ENCODE measurements around the gene MAML3.

MAML3 gene

DNA sequence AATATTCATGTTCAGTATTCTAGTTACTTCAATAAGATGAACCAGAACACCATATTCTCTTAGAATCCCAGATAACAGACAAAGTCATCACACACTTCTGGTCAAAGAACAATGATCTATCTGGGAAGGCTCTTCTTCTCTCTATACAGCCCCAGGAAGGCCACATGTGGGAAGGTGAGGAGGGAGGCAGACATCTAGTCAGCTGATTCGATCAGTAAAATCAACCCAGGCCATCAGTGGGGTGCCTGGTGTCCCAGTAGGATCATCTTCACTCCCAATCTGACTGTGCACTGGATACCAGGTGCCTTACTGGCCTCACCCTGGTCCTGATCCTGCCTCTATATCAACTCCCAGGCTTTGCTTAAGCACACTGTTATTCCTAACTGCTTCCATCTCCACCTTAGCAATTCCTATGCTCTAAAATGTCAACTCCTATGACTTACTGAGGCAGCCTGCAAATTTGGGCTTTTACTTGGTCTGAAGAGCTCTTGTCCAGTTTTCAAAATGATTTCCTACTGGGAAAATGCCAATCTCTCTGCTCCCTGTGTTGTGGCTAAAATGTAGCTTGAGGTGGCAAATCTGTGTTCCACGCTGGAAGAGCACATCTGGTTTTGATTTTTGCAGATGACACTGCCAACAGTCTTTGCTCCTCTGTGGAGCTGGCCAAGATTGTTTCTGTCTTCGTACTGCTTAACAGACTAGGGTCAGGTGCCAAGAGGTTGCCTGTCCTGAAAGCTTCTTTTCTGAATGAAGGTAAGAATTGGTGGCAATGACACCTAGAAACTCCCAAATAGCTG is 359.6 kb downstream of the MAML3 start:
- Histone ChIP-seq H3K36me3 (ENCODE audit: control insufficient read depth, low read length) (no peaks in the 10 kb centered on the region), H3K9me3 (ENCODE audit: control insufficient read depth, insufficient read depth, low read length) (no peaks in the 10 kb centered on the region), H3K4me2 (ENCODE audit: low read length) (no peak overlapping the region), H3K4me1 (ENCODE audit: control insufficient read depth, low read length) (no peaks in the 10 kb centered on the region), H3K27me3 (ENCODE audit: control insufficient read depth, low read length) (no peaks in the 10 kb centered on the region), H3K79me2 (ENCODE audit: control insufficient read depth, low read length) (no peaks in the 10 kb centered on the region), H3K4me3 (ENCODE audit: low read length) (no peak overlapping the region), H4K20me1 (ENCODE audit: control insufficient read depth, insufficient read depth, low read depth, low read length) (no peaks in the 10 kb centered on the region), H3K9me2 (replicated peaks; ENCODE audit: control insufficient read depth, low read length) (no peaks in the 10 kb centered on the region), H3K27ac (ENCODE audit: low read depth, low read length) (no peak overlapping the region), H3F3A (ENCODE audit: control insufficient read depth, insufficient read depth) (no peaks in the 10 kb centered on the region)
- no peak for TF ChIP-seq EZH2phosphoT487 (IDR thresholded peaks at IDR 0.05; ENCODE audit: borderline replicate concordance, low read length)
- TF ChIP-seq, protein P1, sequence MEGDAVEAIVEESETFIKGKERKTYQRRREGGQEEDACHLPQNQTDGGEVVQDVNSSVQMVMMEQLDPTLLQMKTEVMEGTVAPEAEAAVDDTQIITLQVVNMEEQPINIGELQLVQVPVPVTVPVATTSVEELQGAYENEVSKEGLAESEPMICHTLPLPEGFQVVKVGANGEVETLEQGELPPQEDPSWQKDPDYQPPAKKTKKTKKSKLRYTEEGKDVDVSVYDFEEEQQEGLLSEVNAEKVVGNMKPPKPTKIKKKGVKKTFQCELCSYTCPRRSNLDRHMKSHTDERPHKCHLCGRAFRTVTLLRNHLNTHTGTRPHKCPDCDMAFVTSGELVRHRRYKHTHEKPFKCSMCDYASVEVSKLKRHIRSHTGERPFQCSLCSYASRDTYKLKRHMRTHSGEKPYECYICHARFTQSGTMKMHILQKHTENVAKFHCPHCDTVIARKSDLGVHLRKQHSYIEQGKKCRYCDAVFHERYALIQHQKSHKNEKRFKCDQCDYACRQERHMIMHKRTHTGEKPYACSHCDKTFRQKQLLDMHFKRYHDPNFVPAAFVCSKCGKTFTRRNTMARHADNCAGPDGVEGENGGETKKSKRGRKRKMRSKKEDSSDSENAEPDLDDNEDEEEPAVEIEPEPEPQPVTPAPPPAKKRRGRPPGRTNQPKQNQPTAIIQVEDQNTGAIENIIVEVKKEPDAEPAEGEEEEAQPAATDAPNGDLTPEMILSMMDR (IDR thresholded peaks at IDR 0.05; ENCODE audit: low read depth, low read length, poor library complexity, severe bottlenecking) = no peak

DNA sequence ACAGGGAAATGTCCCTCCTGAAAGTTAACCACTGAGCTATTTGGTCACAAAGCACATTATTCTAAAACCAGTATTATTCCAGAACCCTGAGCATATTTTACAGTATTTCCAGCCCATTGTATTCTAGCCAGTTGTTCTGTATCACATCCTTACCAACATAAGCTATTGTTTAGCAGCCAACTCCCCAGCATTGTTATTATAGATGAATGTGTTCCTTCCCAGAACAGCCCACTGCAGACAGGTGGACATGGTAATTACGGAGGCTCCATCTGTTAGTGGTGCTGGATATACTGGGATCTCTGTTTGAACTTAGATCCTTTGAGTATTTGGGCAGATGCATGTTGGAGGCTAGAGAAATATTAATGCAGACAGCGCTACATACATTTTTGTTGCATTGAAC is 362.3 kb downstream of the MAML3 start:
- Histone ChIP-seq H3K27me3 (ENCODE audit: control insufficient read depth, low read length) (no peaks in the 10 kb centered on the region), H3F3A (ENCODE audit: control insufficient read depth, insufficient read depth) (no peaks in the 10 kb centered on the region), H3K27ac (ENCODE audit: low read depth, low read length) (no peak overlapping the region), H4K20me1 (ENCODE audit: control insufficient read depth, insufficient read depth, low read depth, low read length) (no peaks in the 10 kb centered on the region), H3K4me1 (ENCODE audit: control insufficient read depth, low read length) (no peaks in the 10 kb centered on the region), H3K4me3 (ENCODE audit: low read length) (no peak overlapping the region), H3K9me2 (replicated peaks; ENCODE audit: control insufficient read depth, low read length) (no peaks in the 10 kb centered on the region), H3K36me3 (ENCODE audit: control insufficient read depth, low read length) (no peaks in the 10 kb centered on the region), H3K79me2 (ENCODE audit: control insufficient read depth, low read length) (no peaks in the 10 kb centered on the region), H3K9me3 (ENCODE audit: control insufficient read depth, insufficient read depth, low read length) (no peaks in the 10 kb centered on the region), H3K4me2 (ENCODE audit: low read length) (no peak overlapping the region)
- TF ChIP-seq, protein P1 (IDR thresholded peaks at IDR 0.05; ENCODE audit: low read depth, low read length, poor library complexity, severe bottlenecking) = no peak
- no peak for TF ChIP-seq EZH2phosphoT487 (IDR thresholded peaks at IDR 0.05; ENCODE audit: borderline replicate concordance, low read length)

DNA sequence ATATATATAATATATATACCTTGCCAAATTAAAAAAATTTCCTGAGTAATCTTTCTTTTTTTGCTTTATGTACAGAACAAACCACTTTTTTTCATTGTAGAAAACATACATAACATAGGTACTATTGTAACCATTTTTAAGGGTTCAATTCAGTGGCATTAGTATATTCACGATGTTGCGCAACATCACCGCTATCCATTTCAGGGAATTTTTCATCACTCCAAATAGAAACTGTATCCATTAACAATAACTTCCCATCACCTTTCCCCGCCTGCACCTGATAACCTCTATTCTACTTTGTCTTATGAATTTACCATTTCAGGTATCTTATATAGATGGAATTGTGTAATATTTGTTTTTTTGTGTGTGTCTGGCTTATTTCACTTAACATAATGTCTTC is 363.7 kb downstream of the MAML3 start:
- Histone ChIP-seq H3F3A (ENCODE audit: control insufficient read depth, insufficient read depth) (no peaks in the 10 kb centered on the region), H3K4me3 (ENCODE audit: low read length) (no peak overlapping the region), H3K27ac (ENCODE audit: low read depth, low read length) (no peak overlapping the region), H3K9me2 (replicated peaks; ENCODE audit: control insufficient read depth, low read length) (no peaks in the 10 kb centered on the region), H3K9me3 (ENCODE audit: control insufficient read depth, insufficient read depth, low read length) (no peaks in the 10 kb centered on the region), H3K4me2 (ENCODE audit: low read length) (no peak overlapping the region), H3K79me2 (ENCODE audit: control insufficient read depth, low read length) (no peaks in the 10 kb centered on the region), H3K27me3 (ENCODE audit: control insufficient read depth, low read length) (no peaks in the 10 kb centered on the region), H3K4me1 (ENCODE audit: control insufficient read depth, low read length) (no peaks in the 10 kb centered on the region), H3K36me3 (ENCODE audit: control insufficient read depth, low read length) (no peaks in the 10 kb centered on the region), H4K20me1 (ENCODE audit: control insufficient read depth, insufficient read depth, low read depth, low read length) (no peaks in the 10 kb centered on the region)
- TF ChIP-seq, protein P1 (IDR thresholded peaks at IDR 0.05; ENCODE audit: low read depth, low read length, poor library complexity, severe bottlenecking) = no peak
- TF ChIP-seq EZH2phosphoT487 (IDR thresholded peaks at IDR 0.05; ENCODE audit: borderline replicate concordance, low read length) = no peak

Measured in DOHH2 (cell line).